ENCODE data around the gene VPS72. TPM values are rescaled to one million over a fixed set of nuclear protein-coding genes. Genes with fewer than 3 reads are reported as not detected.

The VPS72 gene
- total RNA-seq, 2 experiments from 2014 or later = 66.4 to 79.1 TPM

Other genes starting within 250 kb of the VPS72 start
- 100 to 1,000 TPM; 160 to 166 TPM for gene CERS2, start 215.4 kb downstream of the VPS72 start, total RNA-seq
- gene ANXA9, start 207.9 kb downstream of the VPS72 start, total RNA-seq = not detected
- gene MINDY1, start 183.3 kb downstream of the VPS72 start, total RNA-seq = 10 to 100 TPM in 1 of 2 experiments, 1 to 10 TPM in 1; 9.4 to 11.6 TPM
- gene PRUNE1, start 181.7 kb downstream of the VPS72 start, total RNA-seq = 10 to 100 TPM; 13.0 to 14.4 TPM
- under 1 TPM; 0.52 to 0.54 TPM for gene BNIPL, start 153.6 kb downstream of the VPS72 start, total RNA-seq
- gene C1orf56, start 142.4 kb downstream of the VPS72 start, total RNA-seq = 1 to 10 TPM; 1.1 to 1.2 TPM
- gene CDC42SE1, start 130.6 kb downstream of the VPS72 start, total RNA-seq = 100 to 1,000 TPM; 128 TPM
- gene MLLT11, start 129.8 kb downstream of the VPS72 start, total RNA-seq = 1 to 10 TPM; 4.9 to 5.0 TPM
- gene GABPB2, start 119.4 kb downstream of the VPS72 start, total RNA-seq = 10 to 100 TPM; 17.9 to 19.1 TPM
- gene SEMA6C, start 43.6 kb downstream of the VPS72 start, total RNA-seq = 1 to 10 TPM; 1.4 to 4.1 TPM
- 10 to 100 TPM; 22.2 to 22.3 TPM for gene TNFAIP8L2, start 33.5 kb downstream of the VPS72 start, total RNA-seq
- 1 to 10 TPM; 3.5 TPM for gene LYSMD1, start 24.3 kb downstream of the VPS72 start, total RNA-seq
- 10 to 100 TPM; 80.9 to 81.9 TPM for gene SCNM1, start 24.1 kb downstream of the VPS72 start, total RNA-seq
- gene TMOD4, start 14.2 kb downstream of the VPS72 start, total RNA-seq = 1 to 10 TPM; 2.3 to 2.5 TPM
- gene PIP5K1A, start 8.4 kb upstream of the VPS72 start, total RNA-seq = 10 to 100 TPM; 70.0 to 72.3 TPM
- gene PSMD4, start 64.5 kb upstream of the VPS72 start, total RNA-seq = 100 to 1,000 TPM; 217 to 249 TPM
- gene ZNF687, start 92.1 kb upstream of the VPS72 start, total RNA-seq = 10 to 100 TPM; 27.0 to 29.9 TPM
- 10 to 100 TPM; 46.4 to 49.4 TPM for gene PI4KB, start 137.2 kb upstream of the VPS72 start, total RNA-seq
- gene RFX5, start 157.1 kb upstream of the VPS72 start, total RNA-seq = 10 to 100 TPM; 55.2 to 58.6 TPM
- not detected for gene SELENBP1, start 182.5 kb upstream of the VPS72 start, total RNA-seq
- 100 to 1,000 TPM; 413 to 425 TPM for gene PSMB4, start 209.4 kb upstream of the VPS72 start, total RNA-seq

All from activated naive CD8-positive, alpha-beta T cell treated with anti-CD3 and anti-CD28 coated beads for 36 hours (primary cell).